SK-N-MC (cell line): ENCODE results near the gene CDK8.

Experiments
- DNase-seq: peaks from one replicate; pipeline ENCODE4 v3.0.0-alpha.2; 2011; ENCODE audit warnings: low read depth, low spot score
- H3K27ac ChIP-seq: fragments of 200-600 bp; sonication (generic); 2 replicates; pipeline ENCODE4 v1.5.1; 2016; ENCODE audit warnings: mixed run types
- H3K36me3 ChIP-seq: fragments of 200-600 bp; sonication (generic); 2 replicates; pipeline ENCODE4 v1.6.1; 2017; ENCODE audit warnings: antibody characterized with exemption, low read length, mixed read lengths; ENCODE audit not compliant: insufficient read depth
- H3K4me3 ChIP-seq: fragments of 200-600 bp; sonication (generic); 2 replicates; pipeline ENCODE4 v1.5.1; 2016
- H3K9ac ChIP-seq: fragments of 200-600 bp; sonication (generic); 2 replicates; pipeline ENCODE4 v1.8.0; 2017; ENCODE audit warnings: mixed run types, mixed read lengths; ENCODE audit not compliant: insufficient read length
- H3K9me3 ChIP-seq: fragments of 200-600 bp; sonication (generic); 2 replicates; pipeline ENCODE4 v1.6.1; 2017; ENCODE audit warnings: low read depth, mild to moderate bottlenecking, antibody characterized with exemption, low read length, moderate library complexity, mixed read lengths
- EZH2 ChIP-seq: fragments of 200-600 bp; sonication (generic); IDR thresholded peaks from one replicate; pipeline ENCODE4 v1.6.1; 2017; ENCODE audit warnings: antibody characterized with exemption
- FOXP2 ChIP-seq: optimal IDR thresholded peaks from 2 replicates; pipeline ENCODE3; 2011; ENCODE audit warnings: mild to moderate bottlenecking, moderate library complexity; ENCODE audit not compliant: insufficient read depth; ENCODE audit errors: extremely low read length, control extremely low read depth
- POLR2AphosphoS5 ChIP-seq: IDR thresholded peaks from 2 replicates; pipeline ENCODE4 v1.6.1; 2012; ENCODE audit warnings: mild to moderate bottlenecking, low read depth, low read length, borderline replicate concordance

The CDK8 gene

GRCh38 chr13:26377038-26377437 is 123.1 kb downstream of the CDK8 start:
- no peak overlapping the region for H3K9ac ChIP-seq
- H3K9me3 ChIP-seq, result no peaks in the 10 kb centered on the region
- TF ChIP-seq POLR2AphosphoS5 (no peak), EZH2 (no peak), FOXP2 (no peak)
- DNase-seq, result no peak
- H3K36me3 ChIP-seq, result no peaks in the 10 kb centered on the region
- no peak overlapping the region for H3K27ac ChIP-seq
- H3K4me3 ChIP-seq, result no peak overlapping the region

- Histone ChIP-seq H3K9me3 (no peaks in the 10 kb centered on the region), H3K9ac (no peak overlapping the region), H3K4me3 (no peak overlapping the region), H3K27ac (no peak overlapping the region), H3K36me3 (no peaks in the 10 kb centered on the region)
- DNase-seq, result no peak
- TF ChIP-seq EZH2 (no peak), FOXP2 (no peak), POLR2AphosphoS5 (no peak)
Observed at GRCh38 chr13:26378116-26378515, 124.2 kb downstream of the CDK8 start.

DNA sequence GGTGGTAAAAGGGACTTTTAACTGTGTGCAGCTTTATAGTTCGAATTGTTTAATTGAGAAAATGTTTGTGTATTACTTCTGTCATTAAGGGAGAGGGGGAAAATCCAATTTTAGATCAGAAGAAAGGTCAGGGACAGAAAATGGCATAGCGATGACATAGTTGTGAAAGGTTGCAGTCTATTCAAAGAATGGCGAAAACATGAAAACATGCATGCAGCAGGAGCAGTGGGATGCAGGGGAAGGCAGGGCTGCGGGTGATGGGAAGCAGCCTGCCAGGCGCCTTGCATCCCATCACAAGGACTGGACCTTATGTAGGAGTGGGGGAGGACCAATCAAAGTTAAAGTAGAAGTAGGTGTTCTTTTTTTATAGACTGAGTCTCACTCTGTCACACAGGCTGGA is 125.9 kb downstream of the CDK8 start:
- H3K9me3 ChIP-seq, result no peaks in the 10 kb centered on the region
- no peak overlapping the region for H3K4me3 ChIP-seq
- H3K9ac ChIP-seq, result no peak overlapping the region
- H3K36me3 ChIP-seq, result no peaks in the 10 kb centered on the region
- H3K27ac ChIP-seq, result no peak overlapping the region
- TF ChIP-seq EZH2 (no peak), POLR2AphosphoS5 (no peak), FOXP2 (no peak)
- no peak for DNase-seq

GRCh38 chr13:26380930-26381329 is 127.0 kb downstream of the CDK8 start:
- H3K36me3 ChIP-seq, result no peaks in the 10 kb centered on the region
- no peaks in the 10 kb centered on the region for H3K9me3 ChIP-seq
- DNase-seq, result no peak
- H3K27ac ChIP-seq, result no peak overlapping the region
- H3K9ac ChIP-seq, result no peak overlapping the region
- TF ChIP-seq EZH2, result no peak
- TF ChIP-seq POLR2AphosphoS5, result no peak
- no peak for TF ChIP-seq FOXP2
- no peak overlapping the region for H3K4me3 ChIP-seq

DNA sequence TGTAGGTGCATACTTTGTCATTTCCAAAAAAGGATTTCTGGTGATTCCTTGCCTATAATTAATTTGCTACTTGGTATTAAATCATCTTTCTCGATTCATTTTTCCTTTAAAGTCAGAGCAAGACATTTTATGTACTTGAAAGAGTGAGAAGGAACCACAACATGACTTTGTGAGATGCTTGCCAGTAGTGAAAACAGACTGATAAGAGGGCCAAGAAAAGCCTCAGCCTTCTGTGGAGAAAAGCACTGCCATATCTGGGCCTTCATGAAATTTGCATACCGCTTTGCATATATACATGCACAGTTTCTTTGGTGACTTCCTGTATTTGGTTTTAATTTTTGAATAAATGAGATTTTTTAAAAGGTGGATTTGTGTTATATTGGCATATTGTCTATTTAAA is 128.4 kb downstream of the CDK8 start:
- no peak overlapping the region for H3K9ac ChIP-seq
- TF ChIP-seq FOXP2 (no peak), POLR2AphosphoS5 (no peak), EZH2 (no peak)
- no peak overlapping the region for H3K4me3 ChIP-seq
- H3K36me3 ChIP-seq, result peaks cover 2% of the 10 kb centered on the region; the same call in 1 of the 2 replicates
- DNase-seq, result no peak
- no peak overlapping the region for H3K27ac ChIP-seq
- no peaks in the 10 kb centered on the region for H3K9me3 ChIP-seq

GRCh38 chr13:26382835-26383234 is 128.9 kb downstream of the CDK8 start:
- TF ChIP-seq EZH2 (no peak), POLR2AphosphoS5 (no peak), FOXP2 (no peak)
- no peaks in the 10 kb centered on the region for H3K9me3 ChIP-seq
- DNase-seq, result no peak
- H3K36me3 ChIP-seq, result peaks cover 5% of the 10 kb centered on the region; the same call in 1 of the 2 replicates
- H3K4me3 ChIP-seq, result no peak overlapping the region
- H3K27ac ChIP-seq, result no peak overlapping the region
- H3K9ac ChIP-seq, result no peak overlapping the region

GRCh38 chr13:26384587-26384986 is 130.7 kb downstream of the CDK8 start:
- no peak overlapping the region for H3K4me3 ChIP-seq
- peaks cover 5% of the 10 kb centered on the region; the same call in 1 of the 2 replicates for H3K36me3 ChIP-seq
- no peak overlapping the region for H3K27ac ChIP-seq
- no peaks in the 10 kb centered on the region for H3K9me3 ChIP-seq
- no peak for DNase-seq
- TF ChIP-seq FOXP2 (no peak), POLR2AphosphoS5 (no peak), EZH2 (no peak)
- no peak overlapping the region for H3K9ac ChIP-seq

DNA sequence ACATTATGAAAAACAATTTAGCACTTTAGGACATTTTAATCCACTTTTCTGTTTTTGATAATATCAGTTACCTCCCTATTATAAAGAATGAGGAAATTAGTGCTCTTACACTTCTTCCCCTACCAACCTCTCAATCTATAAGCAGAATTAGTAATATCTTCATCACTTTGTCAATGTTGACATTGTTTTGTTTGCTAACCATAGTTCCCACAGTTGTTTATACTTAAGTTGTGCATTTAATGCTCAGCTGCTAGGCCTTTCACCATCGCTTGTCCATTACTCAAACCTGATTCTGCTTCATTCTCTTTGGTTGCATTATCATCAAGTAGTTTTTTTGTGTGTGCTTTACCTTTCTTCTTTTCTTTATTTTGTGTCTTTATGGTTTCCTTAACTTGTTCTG is 132.1 kb downstream of the CDK8 start:
- Histone ChIP-seq H3K27ac (no peak overlapping the region), H3K9ac (no peak overlapping the region), H3K4me3 (no peak overlapping the region), H3K9me3 (no peaks in the 10 kb centered on the region), H3K36me3 (peaks cover 5% of the 10 kb centered on the region; the same call in 1 of the 2 replicates)
- DNase-seq, result no peak
- no peak for TF ChIP-seq POLR2AphosphoS5
- TF ChIP-seq FOXP2, result no peak
- no peak for TF ChIP-seq EZH2

DNA sequence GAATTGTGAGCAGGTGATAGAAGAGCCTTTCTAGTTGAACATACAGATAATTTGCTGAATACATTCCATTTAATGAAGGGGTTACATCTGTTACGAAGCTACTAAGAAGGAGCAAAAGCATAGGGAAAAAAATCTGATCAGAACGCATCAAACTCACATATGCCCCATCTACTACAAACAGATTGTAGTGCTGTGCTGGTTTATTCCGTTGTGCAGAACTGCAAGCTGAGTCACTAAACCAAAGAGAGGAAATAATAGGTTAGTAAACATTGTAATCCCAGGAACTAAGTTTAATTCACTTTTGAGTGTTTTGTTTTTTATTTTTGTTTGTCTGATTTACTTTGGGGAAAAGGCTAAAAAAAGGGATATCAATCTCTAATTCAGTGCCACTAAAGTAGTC is 136.3 kb downstream of the CDK8 start:
- peaks cover 5% of the 10 kb centered on the region; the same call in 1 of the 2 replicates for H3K36me3 ChIP-seq
- no peak for TF ChIP-seq FOXP2
- TF ChIP-seq POLR2AphosphoS5, result no peak
- no peak for TF ChIP-seq EZH2
- H3K9ac ChIP-seq, result no peak overlapping the region
- no peak overlapping the region for H3K4me3 ChIP-seq
- H3K9me3 ChIP-seq, result no peaks in the 10 kb centered on the region
- no peak overlapping the region for H3K27ac ChIP-seq
- no peak for DNase-seq
